ENCODE measurements around the gene CHRNB4.

DNA sequence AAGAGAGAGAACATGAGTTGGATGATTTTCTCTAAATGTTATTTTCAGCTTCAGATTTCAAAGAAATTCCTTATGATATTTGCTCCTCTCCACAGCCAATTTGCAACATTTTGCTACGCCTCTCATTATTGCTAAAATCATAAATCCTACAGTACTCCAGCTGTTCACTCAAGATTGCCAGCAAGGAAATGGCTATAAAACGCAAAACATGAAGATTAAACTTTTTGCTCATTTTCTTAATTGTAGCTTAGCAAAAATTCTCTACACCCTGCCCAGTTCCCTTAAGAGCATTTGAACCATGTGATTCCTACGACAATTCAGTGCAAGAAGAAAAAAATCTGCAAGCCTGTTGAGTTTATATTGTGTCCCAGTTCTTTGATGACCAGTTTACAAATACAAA, 27.0 kb downstream of the CHRNB4 start:
- TF ChIP-seq, protein P1, sequence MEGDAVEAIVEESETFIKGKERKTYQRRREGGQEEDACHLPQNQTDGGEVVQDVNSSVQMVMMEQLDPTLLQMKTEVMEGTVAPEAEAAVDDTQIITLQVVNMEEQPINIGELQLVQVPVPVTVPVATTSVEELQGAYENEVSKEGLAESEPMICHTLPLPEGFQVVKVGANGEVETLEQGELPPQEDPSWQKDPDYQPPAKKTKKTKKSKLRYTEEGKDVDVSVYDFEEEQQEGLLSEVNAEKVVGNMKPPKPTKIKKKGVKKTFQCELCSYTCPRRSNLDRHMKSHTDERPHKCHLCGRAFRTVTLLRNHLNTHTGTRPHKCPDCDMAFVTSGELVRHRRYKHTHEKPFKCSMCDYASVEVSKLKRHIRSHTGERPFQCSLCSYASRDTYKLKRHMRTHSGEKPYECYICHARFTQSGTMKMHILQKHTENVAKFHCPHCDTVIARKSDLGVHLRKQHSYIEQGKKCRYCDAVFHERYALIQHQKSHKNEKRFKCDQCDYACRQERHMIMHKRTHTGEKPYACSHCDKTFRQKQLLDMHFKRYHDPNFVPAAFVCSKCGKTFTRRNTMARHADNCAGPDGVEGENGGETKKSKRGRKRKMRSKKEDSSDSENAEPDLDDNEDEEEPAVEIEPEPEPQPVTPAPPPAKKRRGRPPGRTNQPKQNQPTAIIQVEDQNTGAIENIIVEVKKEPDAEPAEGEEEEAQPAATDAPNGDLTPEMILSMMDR (IDR thresholded peaks at IDR 0.05): no peak
- TF ChIP-seq ZFX (IDR thresholded peaks at IDR 0.05; ENCODE audit: borderline replicate concordance): no peak
